ENCODE data around the gene AGXT2.
"Not testable (repeated sequence)": the region's sequence is repeated elsewhere in the genome, so short reads cannot be mapped to it uniquely, and the experiment has no call there.

AGXT2 gene

GRCh38 chr5:35050541-35051126 lies 2.9 kb upstream of the AGXT2 start:
- no peak for DNase-seq

- no peak for DNase-seq
These were observed 1.2 kb upstream of the AGXT2 start for GRCh38 chr5:35048910-35049309.

- peak; percentile 53 for DNase-seq
These were observed 975 bp downstream of the AGXT2 start for GRCh38 chr5:35046774-35047173.

GRCh38 chr5:35045280-35045679 lies 2.5 kb downstream of the AGXT2 start:
- DNase-seq, result no peak

- no peak for DNase-seq
These were observed 3.1 kb downstream of the AGXT2 start for GRCh38 chr5:35044649-35045048.

GRCh38 chr5:35042781-35043180 lies 5.0 kb downstream of the AGXT2 start:
- DNase-seq, result no peak

- DNase-seq, result no peak
These were observed 6.5 kb downstream of the AGXT2 start for GRCh38 chr5:35041261-35041660.

GRCh38 chr5:35038891-35039290 lies 8.9 kb downstream of the AGXT2 start:
- no peak for DNase-seq

GRCh38 chr5:35036536-35036935 lies 11.2 kb downstream of the AGXT2 start:
- no peak for DNase-seq

- not testable (repeated sequence) for DNase-seq
These were observed 11.8 kb downstream of the AGXT2 start for GRCh38 chr5:35035929-35036328.

GRCh38 chr5:35035271-35035670 lies 12.5 kb downstream of the AGXT2 start:
- DNase-seq, result no peak

GRCh38 chr5:35032356-35032755 lies 15.4 kb downstream of the AGXT2 start:
- DNase-seq, result no peak

- DNase-seq, result no peak
These were observed 16.5 kb downstream of the AGXT2 start for GRCh38 chr5:35031276-35031675.

GRCh38 chr5:35030426-35031100 lies 17.2 kb downstream of the AGXT2 start:
- DNase-seq, result peak; percentile 14

- peak; percentile 60 for DNase-seq
These were observed 18.4 kb downstream of the AGXT2 start for GRCh38 chr5:35029333-35029732.

- DNase-seq, result no peak
These were observed 20.8 kb downstream of the AGXT2 start for GRCh38 chr5:35026941-35027340.

- no peak for DNase-seq
These were observed 21.4 kb downstream of the AGXT2 start for GRCh38 chr5:35026280-35026840.

- DNase-seq, result no peak
These were observed 22.7 kb downstream of the AGXT2 start for GRCh38 chr5:35024911-35025510.

GRCh38 chr5:35023391-35024178 lies 24.2 kb downstream of the AGXT2 start:
- DNase-seq, result no peak

GRCh38 chr5:35016174-35017051 lies 31.3 kb downstream of the AGXT2 start:
- no peak for DNase-seq

GRCh38 chr5:35015063-35015462 lies 32.7 kb downstream of the AGXT2 start:
- DNase-seq, result no peak

GRCh38 chr5:35012796-35013195 lies 35.0 kb downstream of the AGXT2 start:
- DNase-seq, result no peak
